Prostate gland (tissue), 2 donors: Measurements from ENCODE around the gene CCDC92.

Source experiments
- CTCF ChIP-seq, 4 experiments: fragments of 200-600 bp in 2 of 4; fragments of 450-650 bp in 2 of 4; sonication (generic) in 2 of 4; IDR thresholded peaks; 1 replicate in 3 of 4; 2 replicates in 1 of 4; pipeline ENCODE4 v1.5.1; 2016 to 2019; ENCODE audit warnings: antibody characterized with exemption in 4 of 4, mild to moderate bottlenecking in 2 of 4, moderate library complexity in 2 of 4
- POLR2A ChIP-seq: fragments of 450-650 bp; IDR thresholded peaks from one replicate; pipeline ENCODE4 v1.6.1; 2016; ENCODE audit warnings: antibody characterized with exemption, mild to moderate bottlenecking

- TF ChIP-seq CTCF (IDR thresholded peaks at IDR 0.05): no peak
- TF ChIP-seq POLR2A: no peak
These were observed 81.6 kb downstream of the CCDC92 start for GRCh38 chr12:123891011-123891410.
